Measurements from ENCODE around the gene FAM240B.

FAM240B gene

DNA sequence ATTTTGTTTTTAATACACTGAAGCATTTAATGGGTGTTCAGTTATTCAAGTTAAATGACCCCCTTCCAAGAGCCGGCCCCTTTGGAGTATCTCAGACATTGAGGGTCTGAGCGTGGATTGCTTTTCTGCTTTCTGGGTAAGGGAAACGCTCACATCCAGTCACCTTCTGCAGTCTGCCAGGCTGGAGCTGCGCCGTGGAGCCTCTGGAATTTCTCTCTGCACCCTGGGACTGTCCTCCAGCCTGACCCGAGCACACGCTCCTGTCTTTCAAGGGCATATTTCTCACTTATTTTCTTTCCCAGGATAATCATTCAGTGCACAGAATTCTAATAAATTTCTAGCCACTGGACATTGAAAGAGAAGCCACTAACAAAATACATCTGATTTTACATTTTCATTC is 13.4 kb downstream of the FAM240B start:
- Histone ChIP-seq H3K9me2 (replicated peaks; ENCODE audit: insufficient read depth, low read length) (no peaks in the 10 kb centered on the region), H3F3A (ENCODE audit: insufficient read depth, low read length) (no peaks in the 10 kb centered on the region), H3K4me3 (ENCODE audit: low read length) (no peak overlapping the region), H3K36me3 (replicated peaks; ENCODE audit: insufficient read depth, low read length) (no peaks in the 10 kb centered on the region), H3K9ac (ENCODE audit: low read length) (no peak overlapping the region), H4K20me1 (ENCODE audit: insufficient read depth, low read length) (no peaks in the 10 kb centered on the region), H3K27me3 (replicated peaks; ENCODE audit: insufficient read depth, low read length) (no peaks in the 10 kb centered on the region), H3K27ac (ENCODE audit: low read length) (no peak overlapping the region), H3K4me1 (ENCODE audit: low read length) (no peaks in the 10 kb centered on the region), H3K79me2 (ENCODE audit: low read length) (no peaks in the 10 kb centered on the region), H3K4me2 (ENCODE audit: low read depth, low read length) (no peak overlapping the region), H2AFZ (ENCODE audit: low read length) (no peak overlapping the region), H3K9me3 (replicated peaks; ENCODE audit: insufficient read depth, low read length) (no peaks in the 10 kb centered on the region)
- no peak for DNase-seq
- TF ChIP-seq EZH2phosphoT487 (IDR thresholded peaks at IDR 0.05; ENCODE audit: low read length) = no peak
- TF ChIP-seq CTCF (IDR thresholded peaks at IDR 0.05; ENCODE audit: low read length) = no peak
- no peak for TF ChIP-seq EZH2 (optimal IDR thresholded peaks at IDR 0.05; ENCODE audit: low read depth, low read length)

DNA sequence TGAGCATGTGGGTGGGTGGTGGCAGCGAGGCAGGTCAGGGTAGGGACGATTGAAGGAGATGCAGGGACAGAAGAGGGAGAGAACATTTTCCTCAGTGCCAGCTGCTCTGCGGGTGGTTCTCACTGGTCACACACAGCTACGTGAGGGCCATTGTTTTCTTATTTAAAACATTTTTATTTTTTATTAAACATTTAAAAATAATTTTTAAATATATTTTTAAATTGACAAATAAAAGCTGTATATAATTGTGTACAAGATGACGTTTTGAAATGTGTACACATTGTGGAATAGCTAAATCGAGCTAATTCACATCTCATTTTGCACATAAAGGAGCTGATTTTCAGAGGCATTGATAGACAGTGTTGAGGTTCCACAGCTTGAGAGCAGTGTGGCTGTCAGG is 14.0 kb downstream of the FAM240B start:
- Histone ChIP-seq H3K9ac (ENCODE audit: low read length) (no peak overlapping the region), H3K4me2 (ENCODE audit: low read depth, low read length) (no peak overlapping the region), H3K4me3 (ENCODE audit: low read length) (no peak overlapping the region), H3K9me3 (replicated peaks; ENCODE audit: insufficient read depth, low read length) (no peaks in the 10 kb centered on the region), H3K79me2 (ENCODE audit: low read length) (no peaks in the 10 kb centered on the region), H4K20me1 (ENCODE audit: insufficient read depth, low read length) (no peaks in the 10 kb centered on the region), H3K9me2 (replicated peaks; ENCODE audit: insufficient read depth, low read length) (no peaks in the 10 kb centered on the region), H3K27me3 (replicated peaks; ENCODE audit: insufficient read depth, low read length) (no peaks in the 10 kb centered on the region), H2AFZ (ENCODE audit: low read length) (no peak overlapping the region), H3K36me3 (replicated peaks; ENCODE audit: insufficient read depth, low read length) (no peaks in the 10 kb centered on the region), H3K27ac (ENCODE audit: low read length) (no peak overlapping the region), H3K4me1 (ENCODE audit: low read length) (no peaks in the 10 kb centered on the region), H3F3A (ENCODE audit: insufficient read depth, low read length) (no peaks in the 10 kb centered on the region)
- TF ChIP-seq EZH2phosphoT487 (IDR thresholded peaks at IDR 0.05; ENCODE audit: low read length) (no peak), EZH2 (optimal IDR thresholded peaks at IDR 0.05; ENCODE audit: low read depth, low read length) (no peak), CTCF (IDR thresholded peaks at IDR 0.05; ENCODE audit: low read length) (no peak)
- no peak for DNase-seq

- Histone ChIP-seq H3K9ac (ENCODE audit: low read length) (no peak overlapping the region), H3K79me2 (ENCODE audit: low read length) (no peaks in the 10 kb centered on the region), H3K27me3 (replicated peaks; ENCODE audit: insufficient read depth, low read length) (no peaks in the 10 kb centered on the region), H3K4me3 (ENCODE audit: low read length) (no peak overlapping the region), H3K9me2 (replicated peaks; ENCODE audit: insufficient read depth, low read length) (no peaks in the 10 kb centered on the region), H3K27ac (ENCODE audit: low read length) (no peak overlapping the region), H3F3A (ENCODE audit: insufficient read depth, low read length) (no peaks in the 10 kb centered on the region), H4K20me1 (ENCODE audit: insufficient read depth, low read length) (no peaks in the 10 kb centered on the region), H3K4me2 (ENCODE audit: low read depth, low read length) (no peak overlapping the region), H2AFZ (ENCODE audit: low read length) (no peak overlapping the region), H3K36me3 (replicated peaks; ENCODE audit: insufficient read depth, low read length) (no peaks in the 10 kb centered on the region), H3K4me1 (ENCODE audit: low read length) (no peaks in the 10 kb centered on the region), H3K9me3 (replicated peaks; ENCODE audit: insufficient read depth, low read length) (no peaks in the 10 kb centered on the region)
- TF ChIP-seq EZH2 (optimal IDR thresholded peaks at IDR 0.05; ENCODE audit: low read depth, low read length) = no peak
- no peak for TF ChIP-seq EZH2phosphoT487 (IDR thresholded peaks at IDR 0.05; ENCODE audit: low read length)
- TF ChIP-seq CTCF (IDR thresholded peaks at IDR 0.05; ENCODE audit: low read length) = no peak
- no peak for DNase-seq
These were observed 19.2 kb downstream of the FAM240B start for GRCh38 chr9:38700695-38701094.

Data from MM.1S (cell line).